Stimulated activated CD4-positive, alpha-beta T cell treated with anti-CD3 and anti-CD28 coated beads, Interleukin-2, amount 100 ng/mL, for 24 hours (primary cell): ENCODE results near the gene PTTG1IP.
"Not testable (repeated sequence)": the region's sequence is repeated elsewhere in the genome, so short reads cannot be mapped to it uniquely, and the experiment has no call there.

ENCODE experiments used
- DNase-seq, 2 donors: peaks; one replicate each; pipeline ENCODE4 v3.0.0-alpha.2; 2020

Gene PTTG1IP

GRCh38 chr21:44842721-44843445, 30.6 kb downstream of the PTTG1IP start:
- no peak for DNase-seq

- no peak for DNase-seq
Measured at GRCh38 chr21:44842087-44842486, 31.4 kb downstream of the PTTG1IP start.

GRCh38 chr21:44840771-44841170, 32.7 kb downstream of the PTTG1IP start:
- no peak for DNase-seq

GRCh38 chr21:44838951-44839350, 34.5 kb downstream of the PTTG1IP start:
- DNase-seq, result no peak

- no peak for DNase-seq
Measured at GRCh38 chr21:44838039-44838895, 35.2 kb downstream of the PTTG1IP start.

GRCh38 chr21:44837537-44837936, 36.0 kb downstream of the PTTG1IP start:
- no peak for DNase-seq

GRCh38 chr21:44836666-44837471, 36.6 kb downstream of the PTTG1IP start:
- no peak for DNase-seq

- no peak for DNase-seq
Measured at GRCh38 chr21:44836349-44836665, 37.2 kb downstream of the PTTG1IP start.

GRCh38 chr21:44835647-44835973, 37.9 kb downstream of the PTTG1IP start:
- no peak for DNase-seq

GRCh38 chr21:44834951-44835646, 38.4 kb downstream of the PTTG1IP start:
- DNase-seq, result no peak

- DNase-seq, result no peak
Measured at GRCh38 chr21:44834231-44834950, 39.1 kb downstream of the PTTG1IP start.

GRCh38 chr21:44833663-44834062, 39.8 kb downstream of the PTTG1IP start:
- DNase-seq, result no peak

- DNase-seq, result not testable (repeated sequence)
Measured at GRCh38 chr21:44832516-44833255, 40.8 kb downstream of the PTTG1IP start.

- DNase-seq, result no peak
Measured at GRCh38 chr21:44831227-44831860, 42.1 kb downstream of the PTTG1IP start.

- DNase-seq, result no peak
Measured at GRCh38 chr21:44829507-44830092, 43.9 kb downstream of the PTTG1IP start.

- DNase-seq, result no peak
Measured at GRCh38 chr21:44828362-44829056, 45.0 kb downstream of the PTTG1IP start.

- no peak for DNase-seq
Measured at GRCh38 chr21:44823179-44823660, 50.3 kb downstream of the PTTG1IP start.

GRCh38 chr21:44822484-44823178, 50.9 kb downstream of the PTTG1IP start:
- DNase-seq, result no peak

GRCh38 chr21:44820851-44821250, 52.6 kb downstream of the PTTG1IP start:
- no peak for DNase-seq
